HCT116 (cell line): ENCODE data around the gene CLASP1. TPM values are rescaled to one million over a fixed set of nuclear protein-coding genes. Genes with fewer than 3 reads are reported as not detected.

Experiments used
- ATAC-seq: fragments of 200-7000 bp; cut with Tn5 transposase; 2 replicates; pipeline ENCODE4 v1.9.1; 2020; ENCODE audit warnings: mild to moderate bottlenecking, moderate library complexity
- BruUV-seq: library from RNA; stranded (reverse); fragments of 400-500 nt; replicated peaks from 2 replicates; lab custom pipeline; 2021; lab: Mats Ljungman, UMichigan
- CTCF ChIA-PET: fragments of 300-600 bp; sonication (Branson Sonifier 250); formaldehyde crosslinking; loops from one replicate; lab custom pipeline; 2021; ENCODE audit warnings: antibody characterized with exemption; lab: Charles Lee
- POLR2A ChIA-PET: fragments of 300-600, 350-600 bp; sonication (Branson Sonifier 250); formaldehyde crosslinking; loops from one replicate; lab custom pipeline; 2021; ENCODE audit warnings: antibody characterized with exemption; lab: Charles Lee
- RAD21 ChIA-PET, 2 experiments: fragments of 300-600 bp; sonication (Branson Sonifier 250); formaldehyde crosslinking; loops; one replicate each; lab custom pipeline; 2023; ENCODE audit warnings: low total read pairs in 2 of 2; ENCODE audit not compliant: uncharacterized antibody in 2 of 2, unreplicated experiment in 2 of 2, low non-redundant PET in 1 of 2; lab: Charles Lee
- DNase-seq: peaks from one replicate; pipeline ENCODE4 v3.0.0-alpha.2; 2010; ENCODE audit warnings: low read depth, low spot score
- H2AFZ ChIP-seq: fragments of 200-600 bp; shearing (Covaris generic), sonication (generic); 2 replicates; pipeline ENCODE4 v1.6.1; 2017; ENCODE audit warnings: low read depth, mixed run types, mixed read lengths, antibody characterized with exemption, low read length; ENCODE audit not compliant: poor library complexity, severe bottlenecking
- H3K27ac ChIP-seq: 2 replicates; pipeline ENCODE4 v1.5.1; 2012; ENCODE audit warnings: low read depth, low read length
- H3K27me3 ChIP-seq: fragments of 200-600 bp; sonication (generic); 2 replicates; pipeline ENCODE4 v1.6.1; 2016; ENCODE audit warnings: mixed run types, low read length, mixed read lengths; ENCODE audit not compliant: insufficient read depth
- H3K36me3 ChIP-seq, 2 experiments: fragments of 200-500 bp in 1 of 2; fragments of 200-600 bp in 1 of 2; sonication (Bioruptor generic) in 1 of 2; sonication (generic) in 1 of 2; 2 replicates each; pipeline versions ENCODE4 v1.5.1 to v1.6.1; 2014 to 2016; ENCODE audit warnings: low read length in 2 of 2, inconsistent platforms in 1 of 2, mixed read lengths in 1 of 2, mixed run types in 1 of 2; ENCODE audit not compliant: insufficient read depth in 2 of 2, control insufficient read depth in 1 of 2
- H3K4me1 ChIP-seq, 2 experiments: fragments of 200-600 bp in 1 of 2; sonication (generic) in 1 of 2; 2 replicates each; pipeline versions ENCODE4 v1.5.1 to v1.6.1; 2012 to 2017; ENCODE audit warnings: low read length in 2 of 2, inconsistent platforms in 1 of 2, mild to moderate bottlenecking in 1 of 2, mixed read lengths in 1 of 2, mixed run types in 1 of 2, moderate library complexity in 1 of 2; ENCODE audit not compliant: insufficient read depth in 2 of 2, control insufficient read depth in 1 of 2
- H3K4me2 ChIP-seq: fragments of 200-600 bp; sonication (generic); 2 replicates; pipeline ENCODE4 v1.6.1; 2017; ENCODE audit warnings: mixed run types, low read length, mixed read lengths
- H3K4me3 ChIP-seq, 2 experiments: fragments of 200-600 bp in 1 of 2; sonication (generic) in 1 of 2; replicated peaks in 1 of 2; 2 replicates each; pipeline ENCODE4 v1.5.1; 2011 to 2016; ENCODE audit warnings: low read length in 2 of 2, control low read depth in 1 of 2, low read depth in 1 of 2, mild to moderate bottlenecking in 1 of 2, mixed read lengths in 1 of 2, mixed run types in 1 of 2
- H3K79me2 ChIP-seq: fragments of 200-600 bp; sonication (generic); 2 replicates; pipeline ENCODE4 v1.6.1; 2017; ENCODE audit warnings: mild to moderate bottlenecking, mixed run types, low read length, moderate library complexity, mixed read lengths; ENCODE audit not compliant: insufficient read depth
- H3K9ac ChIP-seq: fragments of 200-600 bp; sonication (generic); 2 replicates; pipeline ENCODE4 v1.6.1; 2016; ENCODE audit warnings: low read length, mixed read lengths
- H3K9me2 ChIP-seq: fragments of 200-600 bp; sonication (generic), shearing (Covaris generic); 2 replicates; pipeline ENCODE4 v1.6.1; 2017; ENCODE audit warnings: mixed run types, mild to moderate bottlenecking, moderate library complexity; ENCODE audit not compliant: insufficient read depth
- H3K9me3 ChIP-seq, 2 experiments: fragments of 200-500 bp in 1 of 2; fragments of 200-600 bp in 1 of 2; sonication (Bioruptor generic) in 1 of 2; sonication (generic) in 1 of 2; 2 replicates each; pipeline ENCODE4 v1.6.1; 2014 to 2017; ENCODE audit warnings: low read length in 2 of 2, mixed read lengths in 2 of 2, inconsistent platforms in 1 of 2, low read depth in 1 of 2, mild to moderate bottlenecking in 1 of 2, mixed run types in 1 of 2, moderate library complexity in 1 of 2; ENCODE audit not compliant: control insufficient read depth in 1 of 2, insufficient read depth in 1 of 2
- H4K20me1 ChIP-seq: fragments of 200-600 bp; sonication (generic), shearing (Covaris generic); 2 replicates; pipeline ENCODE4 v1.6.1; 2017; ENCODE audit warnings: mixed run types, mild to moderate bottlenecking, moderate library complexity; ENCODE audit not compliant: insufficient read depth
- CBX3 ChIP-seq: IDR thresholded peaks from 2 replicates; pipeline ENCODE4 v1.6.1; 2012; ENCODE audit warnings: low read depth
- CEBPB ChIP-seq: IDR thresholded peaks from 2 replicates; pipeline ENCODE4 v1.6.1; 2012; ENCODE audit warnings: low read depth
- EGR1 ChIP-seq: IDR thresholded peaks from 2 replicates; pipeline ENCODE4 v1.6.1; 2012; ENCODE audit warnings: low read depth
- ELF1 ChIP-seq: IDR thresholded peaks from 2 replicates; pipeline ENCODE4 v1.6.1; 2012; ENCODE audit warnings: low read depth, borderline replicate concordance
- EZH2 ChIP-seq: fragments of 200-600 bp; sonication (generic); IDR thresholded peaks from 2 replicates; pipeline ENCODE4 v1.6.1; 2017; ENCODE audit warnings: antibody characterized with exemption, mixed run types
- EZH2phosphoT487 ChIP-seq: fragments of 200-600 bp; IDR thresholded peaks from 2 replicates; pipeline ENCODE4 v1.6.1; 2018; ENCODE audit warnings: antibody characterized with exemption, borderline replicate concordance
- FOSL1 ChIP-seq: IDR thresholded peaks from 2 replicates; pipeline ENCODE4 v1.6.1; 2012; ENCODE audit warnings: low read depth
- MAX ChIP-seq: IDR thresholded peaks from 2 replicates; pipeline ENCODE4 v1.6.1; 2012
- REST ChIP-seq: IDR thresholded peaks from 2 replicates; pipeline ENCODE4 v1.6.1; 2012; ENCODE audit warnings: low read depth
- SIN3A ChIP-seq: IDR thresholded peaks from 2 replicates; pipeline ENCODE4 v1.6.1; 2012; ENCODE audit warnings: low read depth
- SP1 ChIP-seq: IDR thresholded peaks from 2 replicates; pipeline ENCODE4 v1.6.1; 2012; ENCODE audit warnings: low read depth
- TCF7L2 ChIP-seq: IDR thresholded peaks from 2 replicates; pipeline ENCODE4 v1.7.0; 2011; ENCODE audit warnings: borderline replicate concordance, inconsistent platforms; ENCODE audit not compliant: insufficient read depth, insufficient read length; ENCODE audit errors: extremely low read depth
- YY1 ChIP-seq: IDR thresholded peaks from 2 replicates; pipeline ENCODE4 v1.6.1; 2011; ENCODE audit warnings: low read length, low read depth, moderate library complexity, mild to moderate bottlenecking; ENCODE audit not compliant: insufficient replicate concordance; ENCODE audit errors: extremely low read depth
- ZBTB33 ChIP-seq: IDR thresholded peaks from 2 replicates; pipeline ENCODE4 v1.6.1; 2011; ENCODE audit warnings: mild to moderate bottlenecking, low read length, moderate library complexity; ENCODE audit not compliant: insufficient replicate concordance; ENCODE audit errors: extremely low read depth
- ZFX ChIP-seq: fragments of 450-650 bp; IDR thresholded peaks from 2 replicates; pipeline ENCODE4 v1.6.1; 2017
- ZNF274 ChIP-seq: fragments of 200-500 bp; sonication (Bioruptor generic); IDR thresholded peaks from 2 replicates; pipeline ENCODE4 v1.6.1; 2014; ENCODE audit warnings: mild to moderate bottlenecking, low read depth, low read length, inconsistent platforms
- intact Hi-C: fragments of 100-400 bp; cut with micrococcal nuclease; formaldehyde crosslinking; loops from 2 replicates; pipeline ENCODE4 v1.10.0; 2022
- total RNA-seq: library from RNA; stranded (reverse); gene quantifications from one replicate; pipeline ENCODE4 v1.2.1, GENCODE V29; 2021; ENCODE audit not compliant: unreplicated experiment

The CLASP1 gene
- total RNA-seq, 1 experiment from 2014 or later, result 41.9 TPM

GRCh38 chr2:121372721-121373353 lies 276.4 kb downstream of the CLASP1 start:
- no peaks in the 10 kb centered on the region for H4K20me1 ChIP-seq
- H3K4me1 ChIP-seq, result no peaks in the 10 kb centered on the region
- ChIA-PET CTCF (no interaction called here), RAD21 (no interaction called here), POLR2A (no interaction called here)
- no peak overlapping the region for H3K27ac ChIP-seq
- H3K79me2 ChIP-seq, result no peaks in the 10 kb centered on the region
- no peaks in the 10 kb centered on the region for H3K9me3 ChIP-seq
- no peaks in the 10 kb centered on the region for H3K9me2 ChIP-seq
- H3K36me3 ChIP-seq, result peaks cover 0 to 7% of the 10 kb centered on the region in 2 experiments; a peak in 3 of 4 replicates
- no peak for ATAC-seq
- intact Hi-C loops, result no loop called here
- no peak for DNase-seq
- no TSS peak for BruUV-seq
- H3K4me3 ChIP-seq, result no peak overlapping the region
- no peak overlapping the region for H3K4me2 ChIP-seq
- no peak overlapping the region for H2AFZ ChIP-seq
- H3K27me3 ChIP-seq, result no peaks in the 10 kb centered on the region
- TF ChIP-seq ZBTB33 (no peak), EZH2phosphoT487 (no peak), TCF7L2 (no peak), ZFX (no peak), EGR1 (no peak), CEBPB (no peak), ZNF274 (no peak), REST (no peak), MAX (no peak), EZH2 (no peak), SIN3A (no peak), SP1 (no peak), ELF1 (no peak), CBX3 (no peak), FOSL1 (no peak), YY1 (no peak)
- H3K9ac ChIP-seq, result no peak overlapping the region
